Right cardiac atrium (tissue), 5 donors: Measurements from ENCODE around the gene USP51. TPM values are rescaled to one million over a fixed set of nuclear protein-coding genes. Genes with fewer than 3 reads are reported as not detected.
A peak's percentile ranks its signal among the peaks of the same experiment; 100 is the strongest.
"Not testable (repeated sequence)": the region's sequence is repeated elsewhere in the genome, so short reads cannot be mapped to it uniquely, and the experiment has no call there.

ENCODE experiments used
- ATAC-seq, 2 donors: fragments of 200-7000 bp; cut with Tn5 transposase; one replicate each; pipeline versions ENCODE4 v1.8.0 to v1.9.1; 2020; ENCODE audit warnings: moderate library complexity in 2 of 2, mild to moderate bottlenecking in 1 of 2
- DNase-seq, 3 donors: peaks; one replicate each; pipeline ENCODE4 v3.0.0-alpha.2; 2020
- H3K27ac ChIP-seq: one replicate; pipeline ENCODE4 v1.5.1; 2013; ENCODE audit warnings: mild to moderate bottlenecking, low read length, control low read depth, moderate library complexity
- H3K27me3 ChIP-seq: one replicate; pipeline ENCODE4 v1.6.1; 2013; ENCODE audit not compliant: control insufficient read depth, insufficient read depth
- H3K4me1 ChIP-seq: one replicate; pipeline ENCODE4 v1.6.1; 2013; ENCODE audit warnings: low read length; ENCODE audit not compliant: control insufficient read depth, insufficient read depth
- H3K4me3 ChIP-seq: one replicate; pipeline ENCODE4 v1.5.1; 2013; ENCODE audit warnings: low read length, control low read depth
- H3K9me3 ChIP-seq: one replicate; pipeline ENCODE4 v1.6.1; 2013; ENCODE audit warnings: low read length; ENCODE audit not compliant: control insufficient read depth
- WGBS: extraction: QIAGEN DNeasy Blood & Tissue Kit; methylation state at CpG from one replicate; pipeline ENCODE4 v1.1.7; 2013; 5-methylcytosine and 5-hydroxymethylcytosine counted together
- intact Hi-C, 4 donors: fragments of 100-400 bp; cut with DNase I; formaldehyde crosslinking; loops; one replicate each; pipeline versions ENCODE4 v1.11.0 to v1.14.0; 2022 to 2023
- polyA plus RNA-seq: library from polyadenylated mRNA; stranded (reverse); fragments of 200-250 nt; gene quantifications from one replicate; pipeline ENCODE4 v1.2.3, GENCODE V29; 2013
- total RNA-seq, 4 donors: library from RNA; stranded (reverse); fragmentation: NEBNext Ultra II Directional; extraction: Animal tissue kit (Norgen Biotek cat#: 25700); gene quantifications; one replicate each; pipeline ENCODE4 v1.2.1, GENCODE V29; 2021
- donor health status: healthy with polysubstance abuse.
- donor health status: DM: no; HTN: yes; CAD: no.
- donor health status: DM: no; HTN: no; CAD: no.
- donor health status: DM: no; HTN: yes; CAD: no; lungs with severe emphysema.
- donor health status: DM: yes; HTN: yes; CAD: no.

The USP51 gene
- total and polyA plus RNA-seq, 5 donors: 1.7 to 5.2 (median 4.1) TPM

DNA sequence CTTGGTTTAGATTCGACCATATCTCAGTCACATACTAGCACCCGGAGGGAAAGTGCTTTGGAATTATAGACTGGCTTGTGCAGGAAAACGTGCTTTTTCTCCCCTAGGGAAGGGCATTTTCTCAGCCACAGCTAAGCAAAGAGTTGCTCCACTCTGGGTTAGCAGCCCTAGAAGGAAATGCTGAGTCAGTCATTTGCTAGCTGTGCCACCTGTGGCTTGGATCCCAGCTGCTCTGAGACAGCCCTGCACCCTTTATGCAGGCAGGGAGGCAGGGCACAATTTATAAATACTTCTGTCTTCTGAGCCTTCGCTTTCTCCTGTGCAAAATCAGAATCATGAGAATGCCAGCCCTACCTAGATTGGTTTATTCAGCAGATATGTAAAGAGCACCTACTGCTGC is 1.3 kb upstream of the USP51 start:
- no peaks in the 10 kb centered on the region for H3K27me3 ChIP-seq
- intact Hi-C loops: no loop called here
- no peak overlapping the region for H3K27ac ChIP-seq
- H3K4me3 ChIP-seq: no peak overlapping the region
- no peak for ATAC-seq
- DNase-seq: no peak
- H3K4me1 ChIP-seq: no peaks in the 10 kb centered on the region
- H3K9me3 ChIP-seq: no peaks in the 10 kb centered on the region
- WGBS: 63% methylated on average over 4 of the region's 4 CpGs

DNA sequence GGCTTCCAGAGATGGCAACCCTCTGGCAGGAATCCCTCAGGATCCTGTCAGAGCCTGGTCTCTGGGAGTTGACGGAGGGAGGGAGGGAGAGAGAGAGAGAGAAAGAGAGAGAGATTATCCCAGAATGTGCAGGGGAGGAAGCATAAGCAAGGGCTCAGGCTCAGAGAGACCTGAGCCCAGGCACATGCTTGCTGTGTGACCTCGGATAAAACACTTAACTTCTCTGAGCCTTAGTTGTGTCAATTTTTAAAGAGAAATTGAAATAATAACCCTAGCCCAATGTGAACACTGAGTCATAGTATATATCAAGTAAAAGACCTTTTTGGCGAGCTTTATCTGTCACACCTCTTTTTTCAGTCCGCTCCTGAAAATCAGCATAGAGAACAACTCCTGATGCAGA is 473 bp upstream of the USP51 start:
- ATAC-seq (no peak), DNase-seq (no peak)
- WGBS: 47% methylated on average over 4 of the region's 4 CpGs
- H3K9me3 ChIP-seq: no peaks in the 10 kb centered on the region
- no peaks in the 10 kb centered on the region for H3K4me1 ChIP-seq
- peak overlapping the region; percentile 92 for H3K4me3 ChIP-seq
- peak overlapping the region; percentile 99 for H3K27ac ChIP-seq
- H3K27me3 ChIP-seq: no peaks in the 10 kb centered on the region
- intact Hi-C loops: no loop called here

DNA sequence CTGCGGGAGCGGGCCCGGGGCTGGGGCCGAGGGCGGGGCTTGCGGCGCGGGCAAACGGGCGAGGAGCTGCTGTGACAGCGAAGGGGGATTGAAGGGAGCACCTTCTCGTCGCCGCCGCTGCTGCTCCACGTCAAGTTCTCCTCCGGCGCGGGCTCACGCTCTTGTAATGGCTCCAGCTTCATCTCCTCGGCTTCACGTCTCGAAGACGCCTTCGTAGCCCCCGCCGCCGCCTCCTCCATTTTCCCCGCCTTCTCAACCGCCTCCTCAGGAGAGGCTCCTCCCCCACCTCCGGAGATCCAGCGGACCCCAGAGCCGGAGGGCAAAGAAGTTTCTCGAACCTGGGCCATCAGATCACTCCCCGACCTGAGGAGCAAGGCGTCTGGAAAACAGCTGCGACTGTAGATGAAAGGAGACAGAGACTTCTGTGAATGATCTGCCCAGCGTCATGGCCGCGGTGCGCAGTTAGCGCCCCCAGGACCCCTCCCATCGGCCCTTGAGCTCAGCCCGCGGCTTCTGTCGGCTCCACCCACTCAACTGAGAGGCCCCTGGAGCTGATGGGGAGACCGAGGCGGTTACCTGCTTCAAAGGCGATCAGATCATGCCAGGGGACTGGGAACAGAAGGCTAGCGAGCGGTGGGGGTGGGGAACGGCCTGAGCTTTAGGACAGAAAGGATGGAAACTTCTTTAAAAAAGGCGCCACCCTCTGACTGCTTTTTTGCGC is 895 bp downstream of the USP51 start:
- WGBS: under 1% methylated on average over 50 of the region's 54 CpGs
- Histone ChIP-seq H3K27me3 (no peaks in the 10 kb centered on the region), H3K4me1 (no peaks in the 10 kb centered on the region), H3K9me3 (no peaks in the 10 kb centered on the region), H3K27ac (peak overlapping the region; percentile 99), H3K4me3 (peak overlapping the region; percentile 92)
- DNase-seq: peak; percentile 64 to 88 (median 86)
- intact Hi-C loops: no loop called here
- ATAC-seq: peak; percentile 89 to 93

DNA sequence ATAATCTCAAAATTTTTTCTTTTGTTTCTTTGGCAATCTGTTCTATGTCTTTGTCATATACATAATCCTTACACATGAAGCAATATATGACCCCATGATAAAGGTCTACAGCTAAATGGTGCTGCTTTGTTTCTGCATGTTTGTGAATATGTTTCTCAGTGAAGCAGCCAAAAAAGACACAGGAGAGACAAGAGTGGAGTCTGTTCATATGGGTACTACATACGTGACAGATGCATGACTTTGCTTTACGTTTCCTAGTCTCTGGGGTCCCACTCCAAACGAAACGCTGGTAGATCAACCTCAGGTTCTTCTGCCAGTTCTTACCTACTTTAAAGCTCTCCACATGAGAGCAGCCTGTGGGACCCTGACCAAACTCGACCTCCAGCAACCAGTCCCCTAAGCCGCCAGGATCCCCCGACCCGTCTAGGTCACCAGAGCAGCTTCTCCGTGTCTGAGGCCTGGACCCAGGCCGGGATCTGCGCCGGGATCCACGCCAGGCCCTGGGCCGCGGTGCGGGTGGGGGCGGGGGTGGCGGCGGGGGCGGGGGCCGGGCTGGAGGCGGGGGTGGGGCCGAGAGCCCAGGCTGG is 1.5 kb downstream of the USP51 start:
- DNase-seq (no peak), ATAC-seq (no peak)
- WGBS: 3% methylated on average over 23 of the region's 23 CpGs
- no peaks in the 10 kb centered on the region for H3K4me1 ChIP-seq
- H3K4me3 ChIP-seq: peak overlapping the region; percentile 92
- intact Hi-C loops: no loop called here
- peak overlapping the region; percentile 84 for H3K27ac ChIP-seq
- H3K27me3 ChIP-seq: no peaks in the 10 kb centered on the region
- no peaks in the 10 kb centered on the region for H3K9me3 ChIP-seq

- no peaks in the 10 kb centered on the region for H3K27me3 ChIP-seq
- intact Hi-C loops: no loop called here
- H3K27ac ChIP-seq: no peak overlapping the region
- no peaks in the 10 kb centered on the region for H3K9me3 ChIP-seq
- DNase-seq: no peak
- ATAC-seq: no peak
- WGBS: 92% methylated on average over 2 of the region's 2 CpGs
- no peak overlapping the region for H3K4me3 ChIP-seq
- no peaks in the 10 kb centered on the region for H3K4me1 ChIP-seq
Observed at GRCh38 chrX:55487143-55487542, 2.5 kb downstream of the USP51 start.

DNA sequence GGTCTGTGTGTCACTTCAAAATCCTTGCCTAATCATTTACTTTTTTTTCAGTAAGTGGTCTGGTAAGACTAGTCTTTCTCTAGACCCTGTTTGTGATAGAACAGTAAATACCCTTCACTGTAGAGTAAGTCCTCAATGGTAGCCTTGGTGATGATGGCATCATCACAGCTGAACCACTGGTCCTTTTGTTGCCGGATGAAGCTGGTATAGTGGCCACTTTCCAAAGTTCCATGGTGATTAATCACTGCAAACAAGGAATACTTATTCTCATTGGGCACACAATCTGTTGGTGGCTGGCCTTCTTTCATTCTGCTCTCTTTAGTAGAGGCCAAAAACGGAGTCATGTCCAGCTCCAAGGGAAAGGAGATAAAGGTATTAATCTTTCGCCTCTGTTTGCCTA is 2.9 kb downstream of the USP51 start:
- ATAC-seq: no peak
- Histone ChIP-seq H3K27ac (no peak overlapping the region), H3K4me1 (no peaks in the 10 kb centered on the region), H3K9me3 (no peaks in the 10 kb centered on the region), H3K4me3 (no peak overlapping the region), H3K27me3 (no peaks in the 10 kb centered on the region)
- WGBS: 57% methylated on average over 3 of the region's 3 CpGs
- intact Hi-C loops: no loop called here
- no peak for DNase-seq

DNA sequence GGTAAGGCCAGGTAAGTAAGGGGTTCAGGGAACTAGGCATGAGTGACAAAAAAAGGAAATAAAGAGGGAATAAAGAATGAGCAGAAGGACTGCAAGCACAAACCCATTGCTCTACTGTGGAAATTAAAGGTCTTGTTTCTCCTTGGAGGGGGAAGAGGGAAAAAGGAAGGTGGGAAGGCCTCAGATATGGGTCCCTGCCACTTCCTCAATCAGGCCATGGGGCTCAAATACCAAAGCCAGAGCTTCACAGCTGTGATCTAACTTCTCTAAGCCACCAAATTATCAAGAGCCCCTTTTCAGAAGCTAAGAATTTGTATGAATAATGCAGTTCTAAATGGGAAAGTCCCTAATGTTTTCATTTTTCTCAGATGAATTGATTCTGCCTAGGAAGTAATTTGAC is 4.7 kb downstream of the USP51 start:
- no peak overlapping the region for H3K4me3 ChIP-seq
- intact Hi-C loops: no loop called here
- H3K27me3 ChIP-seq: no peaks in the 10 kb centered on the region
- no peaks in the 10 kb centered on the region for H3K4me1 ChIP-seq
- H3K9me3 ChIP-seq: no peaks in the 10 kb centered on the region
- ATAC-seq (no peak), DNase-seq (no peak)
- no peak overlapping the region for H3K27ac ChIP-seq

DNA sequence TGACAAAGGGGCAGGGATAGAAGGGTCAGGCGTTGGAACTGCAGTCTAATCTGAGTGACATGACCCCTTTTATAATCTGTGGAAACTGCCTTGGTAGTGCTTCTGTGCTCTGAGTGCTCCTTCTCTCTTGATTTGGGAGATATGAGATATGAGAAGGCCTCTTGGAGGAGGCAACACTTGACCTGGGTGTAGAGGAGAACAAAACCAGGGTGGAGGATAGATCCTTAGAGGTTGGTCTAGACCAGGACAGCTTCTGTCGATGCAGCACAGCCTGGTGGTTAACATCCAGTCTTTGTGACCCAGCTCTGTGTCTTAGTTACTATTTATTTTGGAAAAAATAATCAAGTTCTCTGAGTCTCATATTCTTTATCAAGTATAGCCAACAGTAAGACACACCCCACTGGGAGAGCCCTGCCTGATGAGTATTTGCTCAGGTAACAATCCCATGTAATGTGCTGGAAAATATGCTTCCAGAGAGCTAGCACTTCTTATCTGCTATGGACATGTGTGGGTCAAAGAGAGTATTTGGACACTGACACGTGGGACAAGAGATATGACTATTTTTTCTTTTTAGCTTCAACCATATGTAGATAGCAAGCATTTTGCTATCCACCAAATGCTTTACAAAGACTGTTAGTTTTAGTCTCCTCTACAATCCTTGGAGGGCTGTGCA is 9.1 kb downstream of the USP51 start:
- Histone ChIP-seq H3K27ac (no peak overlapping the region), H3K9me3 (no peaks in the 10 kb centered on the region), H3K4me1 (no peaks in the 10 kb centered on the region), H3K4me3 (no peak overlapping the region), H3K27me3 (no peaks in the 10 kb centered on the region)
- ATAC-seq (no peak), DNase-seq (no peak)
- 56% methylated on average over 3 of the region's 3 CpGs for WGBS
- intact Hi-C loops: no loop called here

- DNase-seq, H3K9me3 ChIP-seq, H3K27ac ChIP-seq, intact Hi-C loops, H3K4me1 ChIP-seq, H3K4me3 ChIP-seq, H3K27me3 ChIP-seq, ATAC-seq: not testable (repeated sequence)
- WGBS: 78% methylated on average over 6 of the region's 8 CpGs
Observed at GRCh38 chrX:55479956-55480355, 9.7 kb downstream of the USP51 start.

DNA sequence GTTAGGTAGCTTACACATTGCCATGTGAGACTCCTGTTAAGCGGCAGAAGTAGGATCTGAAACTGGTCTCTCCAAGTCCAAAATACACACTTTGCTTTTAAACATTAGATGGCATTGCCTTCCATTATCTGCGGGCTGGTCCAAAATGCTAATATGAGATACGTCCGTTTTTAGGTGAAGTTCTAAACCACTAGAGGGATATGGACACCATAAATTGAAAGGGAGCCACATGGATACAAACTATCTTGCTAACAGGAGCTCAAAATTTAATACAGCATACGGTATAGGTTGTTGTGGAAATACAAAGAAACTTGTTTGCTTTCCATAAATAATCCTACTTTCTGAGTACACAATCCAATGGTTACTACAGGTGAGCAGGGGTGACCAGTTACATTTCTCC is 23.9 kb downstream of the USP51 start:
- intact Hi-C loops, ATAC-seq: not testable (repeated sequence)
- no CpG with 5 or more reads among the region's 5 CpGs for WGBS

DNA sequence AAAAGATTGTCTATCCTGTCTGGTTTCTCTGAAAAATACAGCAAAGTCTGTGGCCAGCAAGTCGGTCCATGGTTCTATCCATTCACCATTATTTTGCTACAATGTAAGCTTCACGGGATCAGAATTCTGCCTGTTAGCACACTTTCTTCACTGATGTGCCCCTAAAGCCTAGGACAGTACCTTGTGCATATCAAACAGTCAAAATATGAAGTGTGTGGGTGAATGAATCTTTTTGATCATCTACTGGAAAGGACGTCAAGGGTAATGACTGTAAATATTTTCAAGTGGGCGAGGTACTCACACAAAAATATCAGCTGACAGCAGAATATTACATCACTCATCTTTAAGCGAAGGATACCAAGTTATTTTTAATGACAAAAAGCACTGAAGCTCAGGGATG is 24.5 kb downstream of the USP51 start:
- DNase-seq, H3K4me3 ChIP-seq, H3K9me3 ChIP-seq, H3K27me3 ChIP-seq, intact Hi-C loops, ATAC-seq, H3K4me1 ChIP-seq, H3K27ac ChIP-seq: not testable (repeated sequence)
- WGBS: no CpG with 5 or more reads among the region's 5 CpGs

More for the DNA sequence above, 23.9 kb downstream of the USP51 start:
- not testable (repeated sequence) for DNase-seq, H3K4me3 ChIP-seq, H3K4me1 ChIP-seq, H3K9me3 ChIP-seq, H3K27ac ChIP-seq, H3K27me3 ChIP-seq
